SK-MEL-5 (cell line): ENCODE measurements around the gene C17orf75. TPM values are rescaled to one million over a fixed set of nuclear protein-coding genes. Genes with fewer than 3 reads are reported as not detected.
"Not testable (repeated sequence)": the region's sequence is repeated elsewhere in the genome, so short reads cannot be mapped to it uniquely, and the experiment has no call there.

Source experiments
- DNase-seq: peaks from one replicate; pipeline ENCODE4 v3.0.0-alpha.2; 2016; ENCODE audit warnings: low read depth, low spot score
- in situ Hi-C: cut with HindIII; loops from 2 replicates; pipeline ENCODE4 v1.10.0; 2016; ENCODE audit warnings: low sequenced_read_pairs, high pct_unique_total_duplicates, low pct_unique_long_range_greater_than_20kb
- polyA plus RNA-seq, 2 experiments: library from polyadenylated mRNA; depleted of rRNA; stranded (reverse); fragments of >200 nt; gene quantifications; 2 replicates each; pipeline ENCODE4 v1.2.3, GENCODE V29; 2015
- total RNA-seq: library from RNA; depleted of rRNA; stranded (reverse); fragments of >200 nt; shearing (Covaris generic); gene quantifications from 2 replicates; pipeline ENCODE4 v1.2.3, GENCODE V29; 2014; rRNA removed

C17orf75 gene
- 37.4 and 38.5 TPM in 2 replicates for total RNA-seq
- 17.7 and 19.4 TPM in 2 replicates for polyA plus RNA-seq (2015; cell fraction: cytosol; rRNA removed)
- 36.7 and 43.5 TPM in 2 replicates for polyA plus RNA-seq (2015; cell fraction: nucleus; rRNA removed)

- DNase-seq = peak; percentile 69
- in situ Hi-C loops = no loop called here
Measured at GRCh38 chr17:32341857-32342602, at the start of gene C17orf75. C17orf75 (minus strand) TSS chr17:32342173; CDS start chr17:32342139, 34 bp downstream.

GRCh38 chr17:32388613-32389459, 46.9 kb upstream of the C17orf75 start:
- in situ Hi-C loops = no loop called here
- DNase-seq = no peak

- DNase-seq, in situ Hi-C loops: not testable (repeated sequence)
Measured at GRCh38 chr17:32388128-32388527, 46.2 kb upstream of the C17orf75 start.

GRCh38 chr17:32386844-32387243, 44.9 kb upstream of the C17orf75 start:
- DNase-seq = no peak
- in situ Hi-C loops = no loop called here

- DNase-seq = no peak
- in situ Hi-C loops = no loop called here
Measured at GRCh38 chr17:32385971-32386370, 44.0 kb upstream of the C17orf75 start.

GRCh38 chr17:32385121-32385520, 43.1 kb upstream of the C17orf75 start:
- in situ Hi-C loops = no loop called here

GRCh38 chr17:32383926-32384434, 42.0 kb upstream of the C17orf75 start:
- in situ Hi-C loops = no loop called here
- DNase-seq = no peak

More at GRCh38 chr17:32385121-32385520, 43.1 kb upstream of the C17orf75 start:
- DNase-seq = no peak

- DNase-seq = no peak
- in situ Hi-C loops = no loop called here
Measured at GRCh38 chr17:32382526-32383223, 40.7 kb upstream of the C17orf75 start.

- in situ Hi-C loops = no loop called here
- no peak for DNase-seq
Measured at GRCh38 chr17:32370426-32370825, 28.5 kb upstream of the C17orf75 start.

GRCh38 chr17:32361270-32361669, 19.3 kb upstream of the C17orf75 start:
- no peak for DNase-seq

GRCh38 chr17:32357615-32358014, 15.6 kb upstream of the C17orf75 start:
- in situ Hi-C loops = no loop called here
- DNase-seq = no peak

More at GRCh38 chr17:32361270-32361669, 19.3 kb upstream of the C17orf75 start:
- in situ Hi-C loops = no loop called here

GRCh38 chr17:32356750-32357149, 14.8 kb upstream of the C17orf75 start:
- in situ Hi-C loops = no loop called here
- DNase-seq = no peak

GRCh38 chr17:32356378-32356743, 14.4 kb upstream of the C17orf75 start:
- DNase-seq = no peak
- in situ Hi-C loops = no loop called here

- no peak for DNase-seq
- in situ Hi-C loops = no loop called here
Measured at GRCh38 chr17:32355649-32356377, 13.8 kb upstream of the C17orf75 start.

GRCh38 chr17:32352734-32353133, 10.8 kb upstream of the C17orf75 start:
- DNase-seq, in situ Hi-C loops: not testable (repeated sequence)

- DNase-seq = peak; percentile 69
- in situ Hi-C loops = no loop called here
Measured at GRCh38 chr17:32350666-32351418, 8.9 kb upstream of the C17orf75 start.
